K562 (cell line): ENCODE results near the gene VPS4A. TPM values are rescaled to one million over a fixed set of nuclear protein-coding genes. Genes with fewer than 3 reads are reported as not detected.

Experiments
- CHD1 ChIP-seq: fragments of 200-600 bp; sonication (generic); IDR thresholded peaks from one replicate; pipeline ENCODE4 v1.6.1; 2012; ENCODE audit warnings: mild to moderate bottlenecking, moderate library complexity, low read length, inconsistent platforms
- SMAD2 ChIP-seq: fragments of 150-350 bp; IDR thresholded peaks from 2 replicates; pipeline ENCODE4 v1.6.1; 2014; ENCODE audit warnings: low read depth, mild to moderate bottlenecking, low read length
- ZNF407 ChIP-seq: fragments of 450-650 bp; IDR thresholded peaks from 2 replicates; pipeline ENCODE4 v1.6.1; 2016; ENCODE audit warnings: low read depth
- polyA plus RNA-seq, 8 experiments: library from polyadenylated mRNA; depleted of rRNA in 4 of 8; stranded (reverse) in 5 of 8; unstranded in 3 of 8; fragments of >200 nt; fragmentation: Nextera tagmentation in 2 of 8; fragmentation: Illumina TruSeq in 1 of 8; extraction: Ambion mirVana in 2 of 8; extraction: Trizol in 1 of 8; gene quantifications; 2 replicates each; pipeline versions ENCODE4 v1.2.1 to v1.2.3, GENCODE V29; 2011 to 2014; ENCODE audit warnings: inconsistent platforms in 1 of 8, missing spikeins in 1 of 8
- total RNA-seq, 7 experiments: library from RNA; depleted of rRNA in 6 of 7; stranded (reverse); fragments of >200 nt in 6 of 7; fragmentation: Illumina TruSeq in 2 of 7; extraction: Trizol in 2 of 7; gene quantifications; 2 replicates each; pipeline versions ENCODE4 v1.2.1 to v1.2.3, GENCODE V29; 2011 to 2021; ENCODE audit warnings: low replicate concordance in 1 of 7

The VPS4A gene
- total and polyA plus RNA-seq, 9 of the 15 experiments (the other 6 are each of a cell fraction or from before 2014, with no cell fraction given) = 7.6 to 45.4 (median 29.9) TPM

GRCh38 chr16:69340095-69340644, 29.0 kb downstream of the VPS4A start (continued):
- no peak for TF ChIP-seq ZNF407
- TF ChIP-seq CHD1 = peak; percentile 43
- TF ChIP-seq SMAD2 = no peak
